BLaER1 treated with 17β-estradiol and CSF1 and Interleukin-3, amounts not matched to agents 10 nM and 100 nM (cell line): ENCODE data around the gene VPS18.

Source experiments
- H3K27ac ChIP-seq, 11 experiments: shearing (Covaris generic); formaldehyde crosslinking; 2 replicates each; pipeline ENCODE4 v1.8.1; 2022
- H3K27me3 ChIP-seq, 11 experiments: shearing (Covaris generic); formaldehyde crosslinking; 2 replicates each; pipeline ENCODE4 v1.8.1; 2022
- H3K36me3 ChIP-seq, 11 experiments: shearing (Covaris generic); formaldehyde crosslinking; 2 replicates each; pipeline ENCODE4 v1.8.1; 2022
- H3K4me1 ChIP-seq, 10 experiments: shearing (Covaris generic); formaldehyde crosslinking; 2 replicates each; pipeline ENCODE4 v1.8.1; 2022
- H3K4me2 ChIP-seq, 11 experiments: shearing (Covaris generic); formaldehyde crosslinking; 2 replicates each; pipeline ENCODE4 v1.8.1; 2022
- H3K4me3 ChIP-seq, 10 experiments: shearing (Covaris generic); formaldehyde crosslinking; 2 replicates each; pipeline ENCODE4 v1.8.1; 2022
- H3K9ac ChIP-seq, 11 experiments: shearing (Covaris generic); formaldehyde crosslinking; 2 replicates each; pipeline ENCODE4 v1.8.1; 2022
- H3K9me3 ChIP-seq, 11 experiments: shearing (Covaris generic); formaldehyde crosslinking; replicated peaks in 1 of 11; 2 replicates each; pipeline ENCODE4 v1.8.1; 2022
- H4K20me1 ChIP-seq, 11 experiments: shearing (Covaris generic); formaldehyde crosslinking; 2 replicates each; pipeline ENCODE4 v1.8.1; 2022
- Cebpa-rat ChIP-seq, 11 experiments: shearing (Covaris generic); IDR thresholded peaks; 2 replicates each; pipeline ENCODE4 v1.8.1; 2022

VPS18 gene

GRCh38 chr15:40902605-40903561 is 8.6 kb downstream of the VPS18 start:
- Histone ChIP-seq H3K27ac (peak overlapping the region in 10 of 11 experiments; percentile 64 to 98 (median 90); a peak in 21 of 22 replicates), H3K4me2 (peak overlapping the region; percentile 94 to 99 (median 98)), H3K9ac (peak overlapping the region; percentile 67 to 89 (median 80)), H3K36me3 (peaks cover 47 to 72% (median 62%) of the 10 kb centered on the region in 11 experiments), H3K27me3 (no peaks in the 10 kb centered on the region), H3K4me1 (peaks cover 85 to 99% (median 93%) of the 10 kb centered on the region in 10 experiments), H3K9me3 (no peaks in the 10 kb centered on the region), H4K20me1 (peaks cover 0 to 78% (median 12%) of the 10 kb centered on the region in 11 experiments; a peak in 14 of 22 replicates), H3K4me3 (peak overlapping the region; percentile 25 to 73 (median 57); a peak in 19 of 20 replicates)
- peak; percentile 85 to 100 (median 99); a peak in 21 of 22 replicates for TF ChIP-seq Cebpa-rat (IDR thresholded peaks at IDR 0.05)

- H3K4me3 ChIP-seq, result peak overlapping the region in 6 of 10 experiments; percentile 17 to 73 (median 31); a peak in 8 of 20 replicates
Measured at GRCh38 chr15:40904552-40905201, 10.4 kb downstream of the VPS18 start.

GRCh38 chr15:40906091-40906990 is 12.1 kb downstream of the VPS18 start:
- Histone ChIP-seq H3K4me2 (peak overlapping the region; percentile 94 to 99 (median 98)), H3K36me3 (peaks cover 12 to 37% (median 27%) of the 10 kb centered on the region in 11 experiments), H3K27me3 (no peaks in the 10 kb centered on the region), H3K4me3 (peak overlapping the region; percentile 45 to 73 (median 60)), H3K27ac (peak overlapping the region; percentile 86 to 98 (median 95)), H4K20me1 (peaks cover 0 to 44% (median 12%) of the 10 kb centered on the region in 11 experiments; a peak in 13 of 22 replicates), H3K4me1 (peaks cover 99 to 100% (median 100%) of the 10 kb centered on the region in 10 experiments), H3K9ac (peak overlapping the region; percentile 82 to 90 (median 85)), H3K9me3 (no peaks in the 10 kb centered on the region)
- no peak for TF ChIP-seq Cebpa-rat (IDR thresholded peaks at IDR 0.05)

More at GRCh38 chr15:40904552-40905201, 10.4 kb downstream of the VPS18 start:
- peak overlapping the region in 10 of 11 experiments; percentile 51 to 90 (median 86); a peak in 18 of 22 replicates for H3K9ac ChIP-seq
- no peaks in the 10 kb centered on the region for H3K9me3 ChIP-seq
- no peaks in the 10 kb centered on the region for H3K27me3 ChIP-seq
- no peak for TF ChIP-seq Cebpa-rat (IDR thresholded peaks at IDR 0.05)
- peak overlapping the region; percentile 94 to 99 (median 98) for H3K4me2 ChIP-seq
- H3K4me1 ChIP-seq, result peaks cover 99 to 100% (median 100%) of the 10 kb centered on the region in 10 experiments
- H3K27ac ChIP-seq, result peak overlapping the region in 9 of 11 experiments; percentile 33 to 98 (median 95); a peak in 17 of 22 replicates
- peaks cover 29 to 54% (median 44%) of the 10 kb centered on the region in 11 experiments for H3K36me3 ChIP-seq
- peaks cover 0 to 60% (median 12%) of the 10 kb centered on the region in 11 experiments; a peak in 14 of 22 replicates for H4K20me1 ChIP-seq

- Histone ChIP-seq H3K9ac (peak overlapping the region; percentile 82 to 90 (median 85)), H3K4me1 (peaks cover 95 to 100% (median 100%) of the 10 kb centered on the region in 10 experiments), H3K4me2 (peak overlapping the region; percentile 94 to 99 (median 98)), H3K4me3 (peak overlapping the region; percentile 45 to 73 (median 60)), H3K36me3 (peaks cover 9 to 29% (median 23%) of the 10 kb centered on the region in 11 experiments; a peak in 21 of 22 replicates), H3K27ac (peak overlapping the region; percentile 86 to 98 (median 95)), H3K9me3 (no peaks in the 10 kb centered on the region), H4K20me1 (peaks cover 0 to 43% (median 12%) of the 10 kb centered on the region in 11 experiments; a peak in 13 of 22 replicates), H3K27me3 (no peaks in the 10 kb centered on the region)
- no peak for TF ChIP-seq Cebpa-rat (IDR thresholded peaks at IDR 0.05)
Measured at GRCh38 chr15:40906991-40907802, 12.9 kb downstream of the VPS18 start.

- Histone ChIP-seq H3K36me3 (peaks cover 8 to 24% (median 16%) of the 10 kb centered on the region in 11 experiments; a peak in 21 of 22 replicates), H3K4me2 (peak overlapping the region; percentile 94 to 99 (median 98)), H3K4me3 (peak overlapping the region in 6 of 10 experiments; percentile 51 to 73 (median 60); a peak in 10 of 20 replicates), H4K20me1 (peaks cover 0 to 34% (median 12%) of the 10 kb centered on the region in 11 experiments; a peak in 13 of 22 replicates), H3K27me3 (no peaks in the 10 kb centered on the region), H3K27ac (peak overlapping the region in 10 of 11 experiments; percentile 86 to 98 (median 95); a peak in 20 of 22 replicates), H3K9ac (peak overlapping the region; percentile 82 to 90 (median 85); a peak in 18 of 22 replicates), H3K4me1 (peaks cover 93 to 99% (median 98%) of the 10 kb centered on the region in 10 experiments), H3K9me3 (no peaks in the 10 kb centered on the region)
- no peak for TF ChIP-seq Cebpa-rat (IDR thresholded peaks at IDR 0.05)
Measured at GRCh38 chr15:40908095-40908494, 13.8 kb downstream of the VPS18 start.

DNA sequence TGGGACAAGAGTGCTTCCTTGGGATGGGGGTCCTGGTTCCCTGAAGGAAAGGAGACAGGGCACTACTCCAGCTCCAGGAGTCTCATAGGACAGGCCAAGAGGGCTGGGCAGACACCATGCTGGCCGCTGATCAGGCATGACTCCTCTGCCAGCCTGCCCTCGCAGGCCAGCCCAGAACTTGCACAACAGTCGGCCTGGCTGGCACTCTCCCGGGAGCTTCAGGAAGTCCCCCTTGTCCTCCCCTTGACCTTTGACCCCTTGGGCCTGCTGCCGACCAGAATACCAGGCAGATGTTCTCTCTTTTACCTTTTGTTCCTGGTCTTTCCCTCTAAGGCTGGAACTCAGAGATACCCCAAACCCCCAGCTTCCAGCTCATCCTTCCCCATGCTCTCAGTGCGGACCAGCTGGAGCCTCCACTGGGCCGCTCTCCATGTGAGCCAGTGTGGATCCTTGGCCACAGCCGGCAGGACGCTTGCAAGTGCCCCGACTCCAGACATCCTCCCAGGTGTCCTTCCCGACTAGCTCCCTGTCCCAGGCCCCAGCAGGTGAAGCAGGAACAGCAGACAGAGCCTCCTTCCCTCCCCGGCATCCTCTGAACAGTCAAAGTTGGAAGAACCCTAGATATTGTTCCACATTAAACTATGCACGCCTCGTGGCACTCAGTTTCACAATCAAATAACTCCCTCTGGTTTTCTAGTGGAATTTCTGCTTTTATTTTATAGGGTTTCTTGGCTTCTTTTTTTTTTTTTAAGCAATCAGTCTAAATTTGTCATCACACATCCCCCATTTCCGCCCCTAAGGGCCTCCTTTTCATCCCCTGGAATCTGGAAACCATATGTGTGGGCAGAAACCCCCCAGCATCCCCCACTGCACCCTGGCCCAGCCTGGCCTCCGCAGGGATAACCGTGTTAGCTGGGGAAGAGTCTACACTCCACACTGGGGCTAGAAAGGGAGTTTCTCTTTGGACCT is 15.7 kb downstream of the VPS18 start:
- H3K9me3 ChIP-seq, result no peaks in the 10 kb centered on the region
- H4K20me1 ChIP-seq, result peaks cover 0 to 17% (median 4%) of the 10 kb centered on the region in 11 experiments; a peak in 9 of 22 replicates
- H3K9ac ChIP-seq, result peak overlapping the region in 10 of 11 experiments; percentile 7 to 90 (median 80); a peak in 19 of 22 replicates
- peaks cover 75 to 97% (median 94%) of the 10 kb centered on the region in 10 experiments for H3K4me1 ChIP-seq
- peaks cover 0 to 7% (median 1%) of the 10 kb centered on the region in 11 experiments; a peak in 13 of 22 replicates for H3K36me3 ChIP-seq
- H3K4me3 ChIP-seq, result peak overlapping the region in 6 of 10 experiments; percentile 11 to 29 (median 23); a peak in 8 of 20 replicates
- TF ChIP-seq Cebpa-rat (IDR thresholded peaks at IDR 0.05), result peak in 5 of 11 experiments; percentile 8 to 57 (median 45); a peak in 4 of 22 replicates
- H3K27me3 ChIP-seq, result no peaks in the 10 kb centered on the region
- H3K4me2 ChIP-seq, result peak overlapping the region; percentile 94 to 99 (median 98)
- peak overlapping the region in 10 of 11 experiments; percentile 61 to 98 (median 95); a peak in 20 of 22 replicates for H3K27ac ChIP-seq
